WTC11 (cell line): Measurements from ENCODE around the gene KCND1. TPM values are rescaled to one million over a fixed set of nuclear protein-coding genes. Genes with fewer than 3 reads are reported as not detected.

Experiments used
- ATAC-seq: fragments of 200-7000 bp; cut with Tn5 transposase; 2 replicates; pipeline ENCODE4 v1.10.0; 2021; ENCODE audit warnings: mild to moderate bottlenecking, moderate library complexity
- CTCF ChIA-PET: fragments of 300-600 bp; sonication (Branson Sonifier 250); formaldehyde crosslinking; loops from one replicate; lab custom pipeline; 2021; ENCODE audit warnings: antibody characterized with exemption; lab: Charles Lee
- POLR2A ChIA-PET: fragments of 350-600 bp; sonication (Branson Sonifier 250); formaldehyde crosslinking; loops from one replicate; lab custom pipeline; 2021; ENCODE audit warnings: antibody characterized with exemption; lab: Charles Lee
- DNase-seq: peaks from one replicate; pipeline ENCODE4 v3.0.0; 2021; ENCODE audit warnings: low spot score
- H3K27ac Mint-ChIP-seq: 2 replicates; pipeline ENCODE4 v1.8.0; 2021; ENCODE audit warnings: mixed read lengths
- H3K27me3 Mint-ChIP-seq: 2 replicates; pipeline ENCODE4 v1.8.0; 2021; ENCODE audit warnings: low read depth, mild to moderate bottlenecking, moderate library complexity, mixed read lengths
- H3K36me3 Mint-ChIP-seq: 2 replicates; pipeline ENCODE4 v1.8.0; 2021; ENCODE audit warnings: mixed read lengths
- H3K4me1 Mint-ChIP-seq: 2 replicates; pipeline ENCODE4 v1.8.0; 2022; ENCODE audit warnings: mixed read lengths
- H3K4me3 Mint-ChIP-seq: 2 replicates; pipeline ENCODE4 v1.8.0; 2021; ENCODE audit warnings: mild to moderate bottlenecking, moderate library complexity, mixed read lengths
- H3K9me3 Mint-ChIP-seq: 2 replicates; pipeline ENCODE4 v1.8.0; 2021; ENCODE audit warnings: mixed read lengths
- ELF4 ChIP-seq: sonication (generic); formaldehyde crosslinking; IDR thresholded peaks from 2 replicates; pipeline ENCODE4 v1.8.1; 2022; ENCODE audit warnings: low read depth, mild to moderate bottlenecking, moderate library complexity, missing genetic modification reagents
- EMX1 ChIP-seq: fragments of 250-450 bp; sonication (Bioruptor Pico); IDR thresholded peaks from 2 replicates; pipeline ENCODE4 v1.8.0; 2021; ENCODE audit warnings: mild to moderate bottlenecking
- JUN ChIP-seq: sonication (generic); formaldehyde crosslinking; IDR thresholded peaks from 2 replicates; pipeline ENCODE4 v1.8.0; 2023; ENCODE audit warnings: mild to moderate bottlenecking, missing genetic modification reagents
- NFATC4 ChIP-seq: fragments of 250-450 bp; sonication (Bioruptor Pico); IDR thresholded peaks from 2 replicates; pipeline ENCODE4 v1.9.0; 2021; ENCODE audit warnings: mild to moderate bottlenecking
- NR2C2 ChIP-seq: sonication (generic); formaldehyde crosslinking; IDR thresholded peaks from 2 replicates; pipeline ENCODE4 v1.8.0; 2022; ENCODE audit warnings: mild to moderate bottlenecking, missing genetic modification reagents
- SMAD4 ChIP-seq: sonication (generic); formaldehyde crosslinking; IDR thresholded peaks from 2 replicates; pipeline ENCODE4 v1.8.0; 2022; ENCODE audit warnings: mild to moderate bottlenecking, missing genetic modification reagents
- SOX15 ChIP-seq: fragments of 250-450 bp; sonication (Bioruptor Pico); IDR thresholded peaks from 2 replicates; pipeline ENCODE4 v1.9.0; 2021; ENCODE audit warnings: mild to moderate bottlenecking
- TEAD4 ChIP-seq: sonication (generic); formaldehyde crosslinking; IDR thresholded peaks from 2 replicates; pipeline ENCODE4 v1.8.0; 2022; ENCODE audit warnings: mild to moderate bottlenecking, missing genetic modification reagents
- ZNF121 ChIP-seq: sonication (generic); formaldehyde crosslinking; IDR thresholded peaks from 2 replicates; pipeline ENCODE4 v1.8.0; 2023; ENCODE audit warnings: missing genetic modification reagents
- ZNF138 ChIP-seq: sonication (generic); formaldehyde crosslinking; conservative IDR thresholded peaks from 2 replicates; pipeline ENCODE4 v1.8.1; 2022; ENCODE audit warnings: mild to moderate bottlenecking, moderate library complexity, missing genetic modification reagents
- ZNF232 ChIP-seq: sonication (generic); formaldehyde crosslinking; IDR thresholded peaks from 2 replicates; pipeline ENCODE4 v1.8.0; 2022; ENCODE audit warnings: mild to moderate bottlenecking, missing genetic modification reagents
- ZNF671 ChIP-seq: fragments of 250-450 bp; sonication (Bioruptor Pico); IDR thresholded peaks from 2 replicates; pipeline ENCODE4 v1.8.0; 2021; ENCODE audit warnings: mild to moderate bottlenecking
- total RNA-seq: library from RNA; stranded (reverse); gene quantifications from 3 replicates; pipeline ENCODE4 v1.2.3, GENCODE V29; 2021
- TF ChIP-seq, protein P1 (sequence below): sonication (generic); formaldehyde crosslinking; IDR thresholded peaks from 2 replicates; pipeline ENCODE4 v1.8.1; 2022; ENCODE audit warnings: missing genetic modification reagents, borderline replicate concordance
- TF ChIP-seq, protein P2 (sequence below): fragments of 250-450 bp; sonication (Bioruptor Pico); IDR thresholded peaks from 2 replicates; pipeline ENCODE4 v1.9.0; 2021; ENCODE audit warnings: moderate library complexity, mild to moderate bottlenecking, inconsistent platforms, borderline replicate concordance
- TF ChIP-seq, protein P3 (sequence below): sonication (generic); formaldehyde crosslinking; IDR thresholded peaks from 2 replicates; pipeline ENCODE4 v1.8.1; 2023; ENCODE audit warnings: mild to moderate bottlenecking, moderate library complexity, missing genetic modification reagents
- TF ChIP-seq, protein P4 (sequence below): sonication (generic); formaldehyde crosslinking; IDR thresholded peaks from 2 replicates; pipeline ENCODE4 v1.8.1; 2022; ENCODE audit warnings: mild to moderate bottlenecking, missing genetic modification reagents, moderate library complexity, borderline replicate concordance
- TF ChIP-seq, protein P5 (sequence below): sonication (generic); formaldehyde crosslinking; IDR thresholded peaks from 2 replicates; pipeline ENCODE4 v1.8.0; 2022; ENCODE audit warnings: mild to moderate bottlenecking, missing genetic modification reagents
- TF ChIP-seq, protein P6 (sequence below): sonication (generic); formaldehyde crosslinking; IDR thresholded peaks from 2 replicates; pipeline ENCODE4 v1.8.0; 2022; ENCODE audit warnings: mild to moderate bottlenecking, missing genetic modification reagents
- TF ChIP-seq, protein P7 (sequence below): sonication (generic); formaldehyde crosslinking; conservative IDR thresholded peaks from 2 replicates; pipeline ENCODE4 v1.8.1; 2022; ENCODE audit warnings: mild to moderate bottlenecking, missing genetic modification reagents

Gene KCND1
- total RNA-seq, 1 experiment from 2014 or later: 5.4 TPM

DNA sequence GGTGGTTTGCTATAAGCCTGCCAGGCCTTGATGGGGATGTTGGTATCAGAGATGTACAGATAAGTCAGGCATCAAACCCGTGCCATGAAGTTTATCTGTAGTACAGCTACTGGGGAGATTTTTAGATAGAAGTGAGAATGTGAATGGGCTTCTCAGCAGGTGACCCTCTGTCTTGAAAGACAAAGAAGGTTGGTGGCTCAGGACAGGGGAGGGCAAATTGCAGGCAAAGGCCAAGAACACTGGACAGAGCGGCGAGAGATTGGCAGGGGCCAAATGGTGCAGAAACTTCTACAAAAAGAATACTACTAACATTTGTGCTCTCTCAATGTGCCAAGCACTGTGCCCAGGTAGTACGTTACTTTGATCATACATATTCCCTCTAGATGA, 50.9 kb downstream of the KCND1 start (continued):
- TF ChIP-seq, protein P1, sequence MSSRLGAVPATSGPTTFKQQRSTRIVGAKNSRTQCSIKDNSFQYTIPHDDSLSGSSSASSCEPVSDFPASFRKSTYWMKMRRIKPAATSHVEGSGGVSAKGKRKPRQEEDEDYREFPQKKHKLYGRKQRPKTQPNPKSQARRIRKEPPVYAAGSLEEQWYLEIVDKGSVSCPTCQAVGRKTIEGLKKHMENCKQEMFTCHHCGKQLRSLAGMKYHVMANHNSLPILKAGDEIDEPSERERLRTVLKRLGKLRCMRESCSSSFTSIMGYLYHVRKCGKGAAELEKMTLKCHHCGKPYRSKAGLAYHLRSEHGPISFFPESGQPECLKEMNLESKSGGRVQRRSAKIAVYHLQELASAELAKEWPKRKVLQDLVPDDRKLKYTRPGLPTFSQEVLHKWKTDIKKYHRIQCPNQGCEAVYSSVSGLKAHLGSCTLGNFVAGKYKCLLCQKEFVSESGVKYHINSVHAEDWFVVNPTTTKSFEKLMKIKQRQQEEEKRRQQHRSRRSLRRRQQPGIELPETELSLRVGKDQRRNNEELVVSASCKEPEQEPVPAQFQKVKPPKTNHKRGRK (CRISPR knock-in tag): no peak
- TF ChIP-seq TEAD4 (CRISPR knock-in tag): no peak
- TF ChIP-seq SOX15: no peak
- TF ChIP-seq ZNF121 (CRISPR knock-in tag): no peak
- no peak for TF ChIP-seq ZNF138 (CRISPR knock-in tag)

DNA sequence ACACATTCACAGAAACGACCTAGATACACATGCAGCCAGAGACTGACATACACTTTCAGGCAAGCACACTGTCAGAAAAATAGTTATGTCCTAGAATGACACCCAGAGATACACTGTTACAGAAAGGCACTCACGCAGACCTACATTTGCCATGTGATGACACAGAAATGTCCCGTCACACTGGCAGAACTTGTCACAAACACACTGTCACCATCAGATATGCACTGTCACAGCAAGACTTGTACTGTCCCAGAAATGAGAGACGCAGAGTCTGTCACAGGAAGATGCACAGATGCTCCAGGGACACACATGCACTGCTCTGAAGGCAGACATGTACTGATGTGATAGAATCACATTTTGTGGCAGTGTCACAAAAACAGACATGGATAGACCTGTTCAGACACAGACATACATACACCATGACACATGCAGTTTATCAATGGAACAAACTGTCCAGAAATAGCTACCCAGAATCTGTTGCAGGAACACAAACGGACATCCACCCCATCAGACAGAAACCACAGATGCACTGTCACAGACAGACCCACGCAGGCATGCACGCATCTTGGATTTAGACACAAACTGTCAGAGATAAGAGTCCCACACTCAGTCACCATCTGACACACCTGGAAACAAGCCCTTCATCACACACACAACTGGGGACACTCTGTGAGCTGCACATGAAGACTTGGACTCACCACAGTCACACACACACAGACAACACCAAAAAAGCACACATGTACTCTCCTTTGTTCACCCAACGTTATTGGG, 51.5 kb downstream of the KCND1 start:
- H3K27me3 Mint-ChIP-seq: no peaks in the 10 kb centered on the region
- CTCF ChIA-PET: interaction anchor here (0.9 to 1.8 kb wide), 3 partner anchors 17 to 37 kb away, joined by 3 to 8 read pairs (median 3); partner anchors contain the start of gene OTUD5
- H3K4me1 Mint-ChIP-seq: peaks cover 43% of the 10 kb centered on the region
- H3K4me3 Mint-ChIP-seq: peak overlapping the region; percentile 93
- no peaks in the 10 kb centered on the region for H3K9me3 Mint-ChIP-seq
- POLR2A ChIA-PET: interaction anchor here (0.6 kb wide), 1 partner anchor 23 kb away, joined by 3 read pairs; the partner anchor contains the start of genes PQBP1 and TIMM17B
- H3K27ac Mint-ChIP-seq: peak overlapping the region; percentile 93
- ATAC-seq (no peak), DNase-seq (no peak)
- TF ChIP-seq ZNF232 (CRISPR knock-in tag) (no peak), JUN (CRISPR knock-in tag) (no peak), NFATC4 (no peak), TEAD4 (CRISPR knock-in tag) (no peak), ZNF671 (CRISPR knock-in tag) (no peak), EMX1 (CRISPR knock-in tag) (no peak), ELF4 (CRISPR knock-in tag) (no peak), SMAD4 (CRISPR knock-in tag) (no peak), NR2C2 (no peak), ZNF121 (CRISPR knock-in tag) (no peak)
- TF ChIP-seq, protein P2, sequence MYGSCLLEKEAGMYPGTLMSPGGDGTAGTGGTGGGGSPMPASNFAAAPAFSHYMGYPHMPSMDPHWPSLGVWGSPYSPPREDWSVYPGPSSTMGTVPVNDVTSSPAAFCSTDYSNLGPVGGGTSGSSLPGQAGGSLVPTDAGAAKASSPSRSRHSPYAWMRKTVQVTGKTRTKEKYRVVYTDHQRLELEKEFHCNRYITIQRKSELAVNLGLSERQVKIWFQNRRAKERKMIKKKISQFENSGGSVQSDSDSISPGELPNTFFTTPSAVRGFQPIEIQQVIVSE (CRISPR knock-in tag): no peak
- TF ChIP-seq, protein P3, sequence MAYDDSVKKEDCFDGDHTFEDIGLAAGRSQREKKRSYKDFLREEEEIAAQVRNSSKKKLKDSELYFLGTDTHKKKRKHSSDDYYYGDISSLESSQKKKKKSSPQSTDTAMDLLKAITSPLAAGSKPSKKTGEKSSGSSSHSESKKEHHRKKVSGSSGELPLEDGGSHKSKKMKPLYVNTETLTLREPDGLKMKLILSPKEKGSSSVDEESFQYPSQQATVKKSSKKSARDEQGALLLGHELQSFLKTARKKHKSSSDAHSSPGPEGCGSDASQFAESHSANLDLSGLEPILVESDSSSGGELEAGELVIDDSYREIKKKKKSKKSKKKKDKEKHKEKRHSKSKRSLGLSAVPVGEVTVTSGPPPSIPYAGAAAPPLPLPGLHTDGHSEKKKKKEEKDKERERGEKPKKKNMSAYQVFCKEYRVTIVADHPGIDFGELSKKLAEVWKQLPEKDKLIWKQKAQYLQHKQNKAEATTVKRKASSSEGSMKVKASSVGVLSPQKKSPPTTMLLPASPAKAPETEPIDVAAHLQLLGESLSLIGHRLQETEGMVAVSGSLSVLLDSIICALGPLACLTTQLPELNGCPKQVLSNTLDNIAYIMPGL (CRISPR knock-in tag): no peak
- TF ChIP-seq, protein P4, sequence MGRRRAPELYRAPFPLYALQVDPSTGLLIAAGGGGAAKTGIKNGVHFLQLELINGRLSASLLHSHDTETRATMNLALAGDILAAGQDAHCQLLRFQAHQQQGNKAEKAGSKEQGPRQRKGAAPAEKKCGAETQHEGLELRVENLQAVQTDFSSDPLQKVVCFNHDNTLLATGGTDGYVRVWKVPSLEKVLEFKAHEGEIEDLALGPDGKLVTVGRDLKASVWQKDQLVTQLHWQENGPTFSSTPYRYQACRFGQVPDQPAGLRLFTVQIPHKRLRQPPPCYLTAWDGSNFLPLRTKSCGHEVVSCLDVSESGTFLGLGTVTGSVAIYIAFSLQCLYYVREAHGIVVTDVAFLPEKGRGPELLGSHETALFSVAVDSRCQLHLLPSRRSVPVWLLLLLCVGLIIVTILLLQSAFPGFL (CRISPR knock-in tag): no peak
- TF ChIP-seq, protein P5, sequence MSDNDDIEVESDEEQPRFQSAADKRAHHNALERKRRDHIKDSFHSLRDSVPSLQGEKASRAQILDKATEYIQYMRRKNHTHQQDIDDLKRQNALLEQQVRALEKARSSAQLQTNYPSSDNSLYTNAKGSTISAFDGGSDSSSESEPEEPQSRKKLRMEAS (CRISPR knock-in tag): no peak
- TF ChIP-seq, protein P6, sequence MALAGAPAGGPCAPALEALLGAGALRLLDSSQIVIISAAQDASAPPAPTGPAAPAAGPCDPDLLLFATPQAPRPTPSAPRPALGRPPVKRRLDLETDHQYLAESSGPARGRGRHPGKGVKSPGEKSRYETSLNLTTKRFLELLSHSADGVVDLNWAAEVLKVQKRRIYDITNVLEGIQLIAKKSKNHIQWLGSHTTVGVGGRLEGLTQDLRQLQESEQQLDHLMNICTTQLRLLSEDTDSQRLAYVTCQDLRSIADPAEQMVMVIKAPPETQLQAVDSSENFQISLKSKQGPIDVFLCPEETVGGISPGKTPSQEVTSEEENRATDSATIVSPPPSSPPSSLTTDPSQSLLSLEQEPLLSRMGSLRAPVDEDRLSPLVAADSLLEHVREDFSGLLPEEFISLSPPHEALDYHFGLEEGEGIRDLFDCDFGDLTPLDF (CRISPR knock-in tag): no peak
- TF ChIP-seq, protein P7, sequence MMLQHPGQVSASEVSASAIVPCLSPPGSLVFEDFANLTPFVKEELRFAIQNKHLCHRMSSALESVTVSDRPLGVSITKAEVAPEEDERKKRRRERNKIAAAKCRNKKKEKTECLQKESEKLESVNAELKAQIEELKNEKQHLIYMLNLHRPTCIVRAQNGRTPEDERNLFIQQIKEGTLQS (CRISPR knock-in tag): no peak
- H3K36me3 Mint-ChIP-seq: peaks cover 49% of the 10 kb centered on the region
